Testis (tissue), 3 donors: Measurements from ENCODE around the gene EYS. TPM values are rescaled to one million over a fixed set of nuclear protein-coding genes. Genes with fewer than 3 reads are reported as not detected.

Experiments
- DNase-seq: peaks from one replicate; pipeline ENCODE4 v3.0.0-alpha.2; 2019
- H3K27ac ChIP-seq, 2 donors: fragments of 200-600 bp; sonication (generic); one replicate each; pipeline ENCODE4 v1.5.1; 2019
- H3K27me3 ChIP-seq: fragments of 200-600 bp; sonication (generic); one replicate; pipeline ENCODE4 v1.5.1; 2019
- H3K36me3 ChIP-seq: fragments of 200-600 bp; sonication (generic); one replicate; pipeline ENCODE4 v1.5.1; 2017; ENCODE audit warnings: low read depth; ENCODE audit errors: missing control alignments
- H3K4me1 ChIP-seq: fragments of 200-600 bp; sonication (generic); one replicate; pipeline ENCODE4 v1.5.1; 2019
- H3K4me3 ChIP-seq, 2 donors: fragments of 200-600 bp; sonication (generic); one replicate each; pipeline ENCODE4 v1.5.1; 2017 to 2019
- H3K9me3 ChIP-seq: fragments of 200-600 bp; sonication (generic); one replicate; pipeline ENCODE4 v1.5.1; 2017
- POLR2A ChIP-seq: fragments of 450-650 bp; IDR thresholded peaks from one replicate; pipeline ENCODE4 v1.6.1; 2017; ENCODE audit warnings: antibody characterized with exemption, mild to moderate bottlenecking, moderate library complexity
- WGBS, 2 donors: methylation state at CpG; one replicate each; pipeline ENCODE4 v1.1.5; 2018; 5-methylcytosine and 5-hydroxymethylcytosine counted together
- intact Hi-C: fragments of 100-400 bp; cut with DNase I; formaldehyde crosslinking; loops from one replicate; pipeline ENCODE4 v1.15.1; 2023; ENCODE audit warnings: low total_unique reads
- polyA plus RNA-seq: library from polyadenylated mRNA; stranded (reverse); fragments of 350-450 nt; fragmentation: Illumina TruSeq; extraction: RNeasy Lipid Tissue Mini Kit (QIAGEN cat#74804); gene quantifications from one replicate; pipeline ENCODE4 v1.2.3, GENCODE V29; 2014; ENCODE audit warnings: low read depth, low replicate concordance; ENCODE audit not compliant: insufficient read depth
- total RNA-seq, 2 donors: library from RNA; depleted of rRNA; stranded (reverse); fragments of >200 nt; gene quantifications; one replicate each; pipeline ENCODE4 v1.2.3, GENCODE V29; 2016
- TF ChIP-seq, protein P1 (sequence below), 3 experiments: fragments of 450-650 bp in 2 of 3; fragments of 200-600 bp in 1 of 3; sonication (generic) in 1 of 3; IDR thresholded peaks; one replicate each; pipeline ENCODE4 v1.5.1; 2016 to 2019; ENCODE audit warnings: antibody characterized with exemption in 3 of 3, mild to moderate bottlenecking in 2 of 3, moderate library complexity in 1 of 3

Gene EYS
- total and polyA plus RNA-seq, 3 donors from 2014 or later, result 1.3 to 2.8 (median 2.6) TPM

DNA sequence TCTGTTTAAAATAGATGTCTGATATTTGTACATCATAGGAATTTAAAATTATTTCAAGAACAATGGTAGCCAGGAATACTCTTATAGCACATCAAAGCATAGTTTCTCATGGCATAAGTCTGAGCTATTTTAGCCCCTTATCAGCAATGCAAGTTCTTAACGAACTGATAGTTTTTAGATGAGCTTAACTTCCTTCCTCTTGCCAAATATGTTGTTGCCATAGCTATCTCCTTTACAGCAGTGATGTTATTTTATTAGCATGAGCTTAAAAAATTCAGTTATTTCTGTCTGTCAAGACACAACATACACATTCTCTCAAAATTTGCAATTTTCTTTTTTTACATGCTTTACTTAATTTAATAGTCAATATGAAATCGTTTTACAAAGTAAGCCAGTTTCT, 1204.2 kb downstream of the EYS start:
- no peak for DNase-seq
- H3K4me3 ChIP-seq, result no peak overlapping the region
- 11 to 20% methylated on average over 2 of the region's 2 CpGs for WGBS, 2 donors
- no peak overlapping the region for H3K27ac ChIP-seq
- H3K4me1 ChIP-seq, result no peaks in the 10 kb centered on the region
- TF ChIP-seq, protein P1, sequence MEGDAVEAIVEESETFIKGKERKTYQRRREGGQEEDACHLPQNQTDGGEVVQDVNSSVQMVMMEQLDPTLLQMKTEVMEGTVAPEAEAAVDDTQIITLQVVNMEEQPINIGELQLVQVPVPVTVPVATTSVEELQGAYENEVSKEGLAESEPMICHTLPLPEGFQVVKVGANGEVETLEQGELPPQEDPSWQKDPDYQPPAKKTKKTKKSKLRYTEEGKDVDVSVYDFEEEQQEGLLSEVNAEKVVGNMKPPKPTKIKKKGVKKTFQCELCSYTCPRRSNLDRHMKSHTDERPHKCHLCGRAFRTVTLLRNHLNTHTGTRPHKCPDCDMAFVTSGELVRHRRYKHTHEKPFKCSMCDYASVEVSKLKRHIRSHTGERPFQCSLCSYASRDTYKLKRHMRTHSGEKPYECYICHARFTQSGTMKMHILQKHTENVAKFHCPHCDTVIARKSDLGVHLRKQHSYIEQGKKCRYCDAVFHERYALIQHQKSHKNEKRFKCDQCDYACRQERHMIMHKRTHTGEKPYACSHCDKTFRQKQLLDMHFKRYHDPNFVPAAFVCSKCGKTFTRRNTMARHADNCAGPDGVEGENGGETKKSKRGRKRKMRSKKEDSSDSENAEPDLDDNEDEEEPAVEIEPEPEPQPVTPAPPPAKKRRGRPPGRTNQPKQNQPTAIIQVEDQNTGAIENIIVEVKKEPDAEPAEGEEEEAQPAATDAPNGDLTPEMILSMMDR (IDR thresholded peaks at IDR 0.05), result no peak
- no peak for TF ChIP-seq POLR2A
- no peaks in the 10 kb centered on the region for H3K27me3 ChIP-seq
- intact Hi-C loops, result no loop called here
- H3K36me3 ChIP-seq, result no peaks in the 10 kb centered on the region
- no peaks in the 10 kb centered on the region for H3K9me3 ChIP-seq

DNA sequence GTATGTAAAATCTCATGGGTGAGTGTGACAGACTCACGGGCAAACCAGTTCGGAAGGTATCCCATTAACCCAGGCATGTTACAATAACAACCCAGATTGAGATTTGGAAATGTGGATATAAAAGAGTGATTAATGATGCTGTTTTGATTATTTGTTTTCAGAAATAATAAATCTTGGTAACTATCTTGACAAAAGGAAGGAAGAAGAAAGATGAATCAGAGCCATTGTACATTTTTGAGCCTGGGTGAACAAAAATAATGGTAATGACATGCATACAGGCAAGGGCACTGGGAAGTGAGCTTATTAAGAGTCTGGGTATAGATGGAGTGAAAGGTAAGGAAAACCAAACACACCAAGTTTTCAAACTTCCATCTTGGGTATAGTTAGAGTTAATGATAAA, 1209.4 kb downstream of the EYS start:
- Histone ChIP-seq H3K27ac (no peak overlapping the region), H3K9me3 (no peaks in the 10 kb centered on the region), H3K4me3 (no peak overlapping the region), H3K27me3 (no peaks in the 10 kb centered on the region), H3K4me1 (no peaks in the 10 kb centered on the region), H3K36me3 (no peaks in the 10 kb centered on the region)
- intact Hi-C loops, result no loop called here
- no peak for DNase-seq
- 85 to 91% methylated on average over 2 of the region's 2 CpGs for WGBS, 2 donors
- TF ChIP-seq, protein P1 (IDR thresholded peaks at IDR 0.05), result no peak
- TF ChIP-seq POLR2A, result no peak

DNA sequence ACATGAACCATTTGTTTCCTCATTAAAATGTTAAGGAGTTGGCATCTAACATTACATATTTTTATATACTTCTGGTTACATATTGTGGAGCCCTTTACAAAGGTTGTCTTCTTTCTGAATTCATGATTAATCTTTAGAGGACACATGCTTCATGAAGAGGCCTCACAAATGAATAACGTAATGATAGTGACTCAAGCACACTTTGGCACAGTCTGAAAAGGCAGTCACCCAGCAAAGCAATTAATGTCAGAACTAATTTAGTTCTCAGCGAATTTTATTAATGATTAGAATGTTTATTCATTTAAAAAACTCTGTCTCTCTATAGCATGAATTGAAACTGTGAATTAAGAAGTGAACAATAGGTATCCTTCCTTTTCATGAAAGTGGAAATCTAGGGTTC, 1217.3 kb downstream of the EYS start:
- no peaks in the 10 kb centered on the region for H3K4me1 ChIP-seq
- H3K27ac ChIP-seq, result no peak overlapping the region
- H3K27me3 ChIP-seq, result no peaks in the 10 kb centered on the region
- no peak overlapping the region for H3K4me3 ChIP-seq
- H3K9me3 ChIP-seq, result no peaks in the 10 kb centered on the region
- intact Hi-C loops, result no loop called here
- WGBS, 2 donors, result 35 to 66% methylated on average over 2 of the region's 2 CpGs
- no peak for DNase-seq
- no peak for TF ChIP-seq POLR2A
- TF ChIP-seq, protein P1 (IDR thresholded peaks at IDR 0.05), result no peak
- no peaks in the 10 kb centered on the region for H3K36me3 ChIP-seq

DNA sequence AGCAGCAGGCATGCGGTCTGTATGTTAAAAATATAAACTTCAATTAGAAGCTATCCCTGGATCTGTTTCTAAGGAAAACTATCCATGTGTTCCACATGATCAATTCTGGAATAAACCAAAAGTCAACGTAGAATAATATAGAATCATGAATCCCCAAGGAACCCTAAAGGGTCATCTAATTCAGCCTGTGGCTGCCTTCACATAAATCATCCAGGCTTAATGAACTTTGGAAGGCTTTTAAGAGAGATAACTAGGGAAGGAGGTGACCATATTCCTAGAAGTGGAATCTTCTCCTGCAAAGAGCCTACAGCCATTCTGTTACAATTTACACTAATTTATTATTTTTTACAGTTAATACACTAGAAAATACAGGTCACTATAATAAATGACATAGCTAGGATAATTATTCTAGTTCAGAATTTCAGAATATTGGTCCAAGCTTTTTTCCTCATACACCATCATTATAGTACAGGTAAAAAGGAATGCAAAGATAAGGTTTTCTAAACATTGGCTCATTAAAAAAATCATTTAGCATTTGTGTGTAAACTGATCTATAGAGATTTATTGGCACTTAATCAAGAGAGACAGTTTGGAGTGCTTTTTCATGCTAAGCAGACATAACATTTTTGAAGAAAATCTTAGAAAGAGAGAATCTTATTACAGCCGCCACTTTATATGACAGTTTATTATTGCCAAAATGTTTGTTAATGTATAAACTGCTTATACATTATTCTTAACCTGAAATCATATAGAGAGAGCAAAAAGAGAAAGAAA, 1220.3 kb downstream of the EYS start:
- WGBS, 2 donors, result 70 to 73% methylated on average over 3 of the region's 3 CpGs

More for the DNA sequence above, 1220.3 kb downstream of the EYS start:
- H3K9me3 ChIP-seq, result no peaks in the 10 kb centered on the region
- DNase-seq, result no peak
- no peak overlapping the region for H3K27ac ChIP-seq
- intact Hi-C loops, result no loop called here
- TF ChIP-seq, protein P1 (IDR thresholded peaks at IDR 0.05), result no peak
- no peak for TF ChIP-seq POLR2A
- H3K36me3 ChIP-seq, result no peaks in the 10 kb centered on the region
- no peak overlapping the region for H3K4me3 ChIP-seq
- H3K4me1 ChIP-seq, result no peaks in the 10 kb centered on the region
- no peaks in the 10 kb centered on the region for H3K27me3 ChIP-seq
